ENCODE measurements around the gene ANO2.

The ANO2 gene

GRCh38 chr12:5900533-5901205, 44.4 kb downstream of the ANO2 start:
- no peaks in the 10 kb centered on the region for H3K36me3 Mint-ChIP-seq (ENCODE audit: low read depth)
- no peak overlapping the region for H3K27ac Mint-ChIP-seq
- peaks cover 22% of the 10 kb centered on the region for H3K27me3 Mint-ChIP-seq (ENCODE audit: low read depth, poor library complexity)
- TF ChIP-seq CTCF (IDR thresholded peaks at IDR 0.05) = no peak
- H3K9me3 Mint-ChIP-seq = no peaks in the 10 kb centered on the region
- no peak for DNase-seq
- H3K4me1 Mint-ChIP-seq = peaks cover 11% of the 10 kb centered on the region
- H3K4me3 Mint-ChIP-seq = no peak overlapping the region

GRCh38 chr12:5900076-5900475, 45.0 kb downstream of the ANO2 start:
- DNase-seq = no peak
- H3K4me3 Mint-ChIP-seq = no peak overlapping the region

GRCh38 chr12:5899675-5900074, 45.4 kb downstream of the ANO2 start:
- no peak for DNase-seq
- Mint-ChIP-seq H3K9me3 (peaks cover 9% of the 10 kb centered on the region), H3K4me1 (peaks cover 11% of the 10 kb centered on the region), H3K27ac (no peak overlapping the region), H3K36me3 (ENCODE audit: low read depth) (no peaks in the 10 kb centered on the region), H3K4me3 (no peak overlapping the region), H3K27me3 (ENCODE audit: low read depth, poor library complexity) (peaks cover 18% of the 10 kb centered on the region)
- TF ChIP-seq CTCF (IDR thresholded peaks at IDR 0.05) = no peak

More at GRCh38 chr12:5900076-5900475, 45.0 kb downstream of the ANO2 start:
- no peak for TF ChIP-seq CTCF (IDR thresholded peaks at IDR 0.05)
- Mint-ChIP-seq H3K27me3 (ENCODE audit: low read depth, poor library complexity) (peaks cover 20% of the 10 kb centered on the region), H3K9me3 (peaks cover 5% of the 10 kb centered on the region), H3K27ac (no peak overlapping the region), H3K36me3 (ENCODE audit: low read depth) (no peaks in the 10 kb centered on the region), H3K4me1 (peaks cover 11% of the 10 kb centered on the region)

- no peaks in the 10 kb centered on the region for H3K36me3 Mint-ChIP-seq (ENCODE audit: low read depth)
- no peak for DNase-seq
- no peak overlapping the region for H3K27ac Mint-ChIP-seq
- TF ChIP-seq CTCF (IDR thresholded peaks at IDR 0.05) = no peak
- no peak overlapping the region for H3K4me3 Mint-ChIP-seq
- H3K27me3 Mint-ChIP-seq (ENCODE audit: low read depth, poor library complexity) = peaks cover 15% of the 10 kb centered on the region
- H3K9me3 Mint-ChIP-seq = peaks cover 17% of the 10 kb centered on the region
- H3K4me1 Mint-ChIP-seq = peaks cover 11% of the 10 kb centered on the region
These were observed 46.2 kb downstream of the ANO2 start for GRCh38 chr12:5898874-5899273.

- Mint-ChIP-seq H3K9me3 (peaks cover 39% of the 10 kb centered on the region), H3K36me3 (ENCODE audit: low read depth) (no peaks in the 10 kb centered on the region), H3K4me3 (no peak overlapping the region), H3K27me3 (ENCODE audit: low read depth, poor library complexity) (peaks cover 19% of the 10 kb centered on the region), H3K4me1 (no peaks in the 10 kb centered on the region), H3K27ac (no peak overlapping the region)
- DNase-seq = no peak
- TF ChIP-seq CTCF (IDR thresholded peaks at IDR 0.05) = no peak
These were observed 55.5 kb downstream of the ANO2 start for GRCh38 chr12:5889381-5890047.
